Colonic mucosa (tissue), 4 donors: ENCODE results near the gene CYP4F2. TPM values are rescaled to one million over a fixed set of nuclear protein-coding genes. Genes with fewer than 3 reads are reported as not detected.
"Not testable (repeated sequence)": the region's sequence is repeated elsewhere in the genome, so short reads cannot be mapped to it uniquely, and the experiment has no call there.

Source experiments
- DNase-seq: peaks from one replicate; pipeline ENCODE4 v3.0.0-alpha.2; 2020
- H3K27ac ChIP-seq: fragments of 200-600 bp; one replicate; pipeline ENCODE4 v1.8.0; 2021
- H3K27me3 ChIP-seq: fragments of 200-600 bp; one replicate; pipeline ENCODE4 v1.8.0; 2021
- H3K36me3 ChIP-seq: fragments of 200-600 bp; one replicate; pipeline ENCODE4 v1.8.0; 2021
- H3K4me1 ChIP-seq: fragments of 200-600 bp; one replicate; pipeline ENCODE4 v1.8.0; 2021; ENCODE audit warnings: mild to moderate bottlenecking
- H3K4me3 ChIP-seq: fragments of 200-600 bp; one replicate; pipeline ENCODE4 v1.8.0; 2021
- H3K9ac ChIP-seq, 2 donors: one replicate each; pipeline ENCODE4 v1.7.0; 2013; ENCODE audit warnings: control low read depth in 2 of 2, low read depth in 2 of 2, low read length in 2 of 2
- H3K9me3 ChIP-seq: fragments of 200-600 bp; one replicate; pipeline ENCODE4 v1.8.0; 2021
- CTCF ChIP-seq: fragments of 200-600 bp; IDR thresholded peaks from one replicate; pipeline ENCODE4 v1.8.0; 2022; ENCODE audit warnings: antibody characterized with exemption, mild to moderate bottlenecking
- intact Hi-C: fragments of 100-400 bp; cut with DNase I; formaldehyde crosslinking; loops from one replicate; pipeline ENCODE4 v1.14.1; 2022
- total RNA-seq, 2 donors: library from RNA; stranded (reverse); fragmentation: NEBNext Ultra II Directional in 1 of 2; extraction: Animal tissue kit (Norgen Biotek cat#: 25700) in 1 of 2; gene quantifications; one replicate each; pipeline ENCODE4 v1.2.1, GENCODE V29; 2021
- donor health status: healthy.
- donor health status: DM: no; HTN: no; CAD: no.
- donor health status: DM: no; HTN: no; CAD: no.

The CYP4F2 gene
- total RNA-seq, 2 donors from 2014 or later = 3.9 to 7.0 TPM

DNA sequence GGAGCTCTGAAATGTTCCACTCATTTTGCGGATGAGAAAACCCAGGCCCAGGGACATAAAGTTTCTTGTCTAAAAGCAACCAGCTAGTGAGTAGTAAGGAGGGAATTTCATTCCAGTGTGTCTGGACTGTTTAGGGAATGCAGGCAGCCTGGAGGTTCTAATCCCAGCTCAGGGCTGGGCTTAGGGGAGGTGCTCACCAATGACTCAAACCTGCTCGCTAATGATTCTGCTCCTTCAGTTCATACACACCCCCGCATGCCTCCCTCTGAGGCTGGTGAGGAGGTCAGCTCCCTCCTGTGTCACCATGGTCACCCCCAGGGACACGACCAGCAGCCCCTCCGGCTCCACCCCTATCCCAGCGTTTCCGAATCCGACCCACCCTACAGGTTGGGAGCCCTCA lies 34.6 kb downstream of the CYP4F2 start:
- Histone ChIP-seq H3K4me1 (no peaks in the 10 kb centered on the region), H3K36me3 (no peaks in the 10 kb centered on the region), H3K9ac (no peak overlapping the region), H3K4me3 (no peak overlapping the region), H3K9me3 (no peaks in the 10 kb centered on the region), H3K27me3 (no peaks in the 10 kb centered on the region), H3K27ac (no peak overlapping the region)
- intact Hi-C loops = no loop called here
- TF ChIP-seq CTCF = no peak
- no peak for DNase-seq

- Histone ChIP-seq H3K27ac (no peak overlapping the region), H3K9me3 (no peaks in the 10 kb centered on the region), H3K4me1 (no peaks in the 10 kb centered on the region), H3K4me3 (no peak overlapping the region), H3K36me3 (no peaks in the 10 kb centered on the region), H3K27me3 (no peaks in the 10 kb centered on the region), H3K9ac (no peak overlapping the region)
- intact Hi-C loops = no loop called here
- DNase-seq = no peak
- no peak for TF ChIP-seq CTCF
Measured at GRCh38 chr19:15862444-15862843, 35.4 kb downstream of the CYP4F2 start.

DNA sequence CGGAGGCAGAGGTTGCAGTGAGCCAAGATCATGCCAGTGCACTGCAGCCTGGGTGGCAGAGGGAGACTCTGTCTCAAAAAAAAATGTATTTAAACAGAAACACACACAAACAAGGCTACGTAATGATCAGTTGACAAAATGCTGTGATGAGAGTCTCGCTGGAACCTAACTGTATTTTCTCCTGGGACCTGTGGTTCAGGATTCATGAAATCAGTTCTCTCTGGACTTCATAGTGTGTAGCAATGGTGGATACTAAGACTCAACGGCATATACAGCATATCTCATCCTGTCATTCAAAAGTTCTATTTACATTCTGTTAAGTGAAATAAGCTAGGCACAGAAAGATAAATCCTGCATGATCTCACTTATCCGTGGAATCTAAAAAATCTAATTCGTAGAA lies 37.4 kb downstream of the CYP4F2 start:
- no peak for TF ChIP-seq CTCF
- Histone ChIP-seq H3K9ac (no peak overlapping the region), H3K9me3 (no peaks in the 10 kb centered on the region), H3K4me3 (no peak overlapping the region), H3K27ac (no peak overlapping the region), H3K36me3 (no peaks in the 10 kb centered on the region), H3K4me1 (no peaks in the 10 kb centered on the region), H3K27me3 (no peaks in the 10 kb centered on the region)
- intact Hi-C loops = no loop called here
- no peak for DNase-seq

DNA sequence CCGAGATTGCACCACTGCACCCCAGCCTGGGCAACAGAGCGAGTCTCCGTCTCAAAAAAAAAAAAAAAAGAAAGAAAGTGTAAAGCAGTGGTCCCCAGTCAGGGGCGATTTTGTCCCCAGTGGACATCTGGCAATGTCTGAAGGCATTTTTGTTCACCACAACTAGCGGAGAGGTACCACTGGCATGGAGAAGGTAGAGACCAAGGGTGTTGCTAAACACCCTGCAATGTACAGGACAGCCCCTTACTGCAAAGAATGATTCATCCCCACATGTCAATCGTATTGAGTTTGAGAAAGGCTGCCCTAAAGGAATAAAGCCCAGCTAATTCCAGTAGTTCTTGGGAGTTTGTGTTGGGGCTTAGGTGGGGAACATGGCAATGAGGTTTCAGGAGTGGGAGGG lies 38.7 kb downstream of the CYP4F2 start:
- Histone ChIP-seq H3K36me3 (no peaks in the 10 kb centered on the region), H3K27me3 (no peaks in the 10 kb centered on the region), H3K9ac (no peak overlapping the region), H3K4me3 (no peak overlapping the region), H3K4me1 (no peaks in the 10 kb centered on the region), H3K27ac (no peak overlapping the region), H3K9me3 (no peaks in the 10 kb centered on the region)
- DNase-seq = no peak
- TF ChIP-seq CTCF = no peak
- intact Hi-C loops = no loop called here

- Histone ChIP-seq H3K4me3 (no peak overlapping the region), H3K36me3 (no peaks in the 10 kb centered on the region), H3K9me3 (no peaks in the 10 kb centered on the region), H3K27ac (no peak overlapping the region), H3K4me1 (no peaks in the 10 kb centered on the region), H3K9ac (no peak overlapping the region), H3K27me3 (no peaks in the 10 kb centered on the region)
- intact Hi-C loops = no loop called here
- DNase-seq = no peak
- no peak for TF ChIP-seq CTCF
Measured at GRCh38 chr19:15850385-15850784, 47.5 kb downstream of the CYP4F2 start.

DNA sequence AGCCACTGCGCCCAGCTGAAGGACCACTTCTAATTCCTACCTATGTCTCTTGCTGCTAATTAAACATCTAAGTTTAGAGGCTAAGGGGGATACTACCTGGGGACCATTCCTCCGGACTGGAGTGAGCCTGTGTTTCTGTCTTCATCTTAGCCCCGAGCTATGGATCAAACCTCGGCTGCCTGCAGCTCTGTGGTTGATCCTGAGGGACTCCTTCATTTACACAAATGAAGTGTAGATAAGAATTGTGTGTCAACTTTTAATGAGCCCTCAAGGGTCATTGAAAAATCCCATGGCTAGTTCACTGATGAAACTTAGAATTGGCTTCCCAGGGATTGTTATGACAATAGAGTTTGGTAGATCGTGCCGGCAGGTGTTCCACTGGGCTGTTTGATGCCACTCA lies 51.0 kb downstream of the CYP4F2 start:
- Histone ChIP-seq H3K36me3 (no peaks in the 10 kb centered on the region), H3K4me1 (no peaks in the 10 kb centered on the region), H3K9me3 (no peaks in the 10 kb centered on the region), H3K27me3 (no peaks in the 10 kb centered on the region), H3K9ac (no peak overlapping the region), H3K4me3 (no peak overlapping the region), H3K27ac (no peak overlapping the region)
- no peak for TF ChIP-seq CTCF
- intact Hi-C loops = no loop called here
- no peak for DNase-seq

DNA sequence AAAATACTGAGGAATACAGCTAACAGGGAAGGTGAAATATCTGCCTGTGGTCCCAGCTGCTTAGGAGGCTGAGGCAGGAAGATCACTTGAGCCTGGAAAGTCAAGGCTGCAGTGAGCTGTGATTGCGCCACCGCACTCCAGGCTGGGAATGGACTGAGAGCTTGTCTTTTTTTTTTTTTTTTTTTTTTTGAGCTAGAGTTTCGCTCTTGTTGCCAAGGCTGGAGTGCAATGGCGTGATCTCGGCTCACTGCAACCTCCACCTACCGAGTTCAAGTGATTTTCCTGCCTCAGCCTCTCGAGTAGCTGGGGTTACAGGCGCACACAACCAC lies 54.0 kb downstream of the CYP4F2 start:
- intact Hi-C loops, H3K9me3 ChIP-seq, H3K27me3 ChIP-seq, H3K4me3 ChIP-seq, H3K9ac ChIP-seq, H3K27ac ChIP-seq, DNase-seq, H3K4me1 ChIP-seq, H3K36me3 ChIP-seq: not testable (repeated sequence)
